Measurements from ENCODE around the gene TYW1. TPM values are rescaled to one million over a fixed set of nuclear protein-coding genes. Genes with fewer than 3 reads are reported as not detected.
"Not testable (repeated sequence)": the region's sequence is repeated elsewhere in the genome, so short reads cannot be mapped to it uniquely, and the experiment has no call there.

Gene TYW1
- total and polyA plus RNA-seq, 7 donors: 3.0 to 47.2 (median 14.3) TPM

DNA sequence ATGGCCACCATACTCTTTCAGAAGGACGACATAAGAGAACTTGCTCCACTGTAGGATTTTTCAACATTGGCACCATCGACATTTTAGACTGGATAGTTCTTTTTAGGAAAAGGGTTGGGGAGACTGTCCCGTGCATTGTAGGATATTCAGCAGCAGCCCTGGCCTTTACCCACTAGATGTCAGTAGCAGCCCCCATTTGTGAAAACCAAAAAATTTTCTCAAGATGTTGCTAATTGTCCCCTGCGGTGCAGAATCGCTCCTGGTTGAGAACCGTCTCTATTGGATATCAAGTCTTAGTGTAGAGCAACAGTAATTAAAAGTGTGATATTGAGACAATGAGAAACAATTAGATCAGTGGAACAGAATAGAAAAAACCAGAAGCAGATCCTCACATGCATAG lies 180.1 kb downstream of the TYW1 start:
- TF ChIP-seq, protein P1, sequence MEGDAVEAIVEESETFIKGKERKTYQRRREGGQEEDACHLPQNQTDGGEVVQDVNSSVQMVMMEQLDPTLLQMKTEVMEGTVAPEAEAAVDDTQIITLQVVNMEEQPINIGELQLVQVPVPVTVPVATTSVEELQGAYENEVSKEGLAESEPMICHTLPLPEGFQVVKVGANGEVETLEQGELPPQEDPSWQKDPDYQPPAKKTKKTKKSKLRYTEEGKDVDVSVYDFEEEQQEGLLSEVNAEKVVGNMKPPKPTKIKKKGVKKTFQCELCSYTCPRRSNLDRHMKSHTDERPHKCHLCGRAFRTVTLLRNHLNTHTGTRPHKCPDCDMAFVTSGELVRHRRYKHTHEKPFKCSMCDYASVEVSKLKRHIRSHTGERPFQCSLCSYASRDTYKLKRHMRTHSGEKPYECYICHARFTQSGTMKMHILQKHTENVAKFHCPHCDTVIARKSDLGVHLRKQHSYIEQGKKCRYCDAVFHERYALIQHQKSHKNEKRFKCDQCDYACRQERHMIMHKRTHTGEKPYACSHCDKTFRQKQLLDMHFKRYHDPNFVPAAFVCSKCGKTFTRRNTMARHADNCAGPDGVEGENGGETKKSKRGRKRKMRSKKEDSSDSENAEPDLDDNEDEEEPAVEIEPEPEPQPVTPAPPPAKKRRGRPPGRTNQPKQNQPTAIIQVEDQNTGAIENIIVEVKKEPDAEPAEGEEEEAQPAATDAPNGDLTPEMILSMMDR (IDR thresholded peaks at IDR 0.05): peak in 1 of 4 experiments; percentile 37
- DNase-seq; intact Hi-C loops (cut with DNase I); H3K4me3 ChIP-seq; H3K9me3 ChIP-seq; H3K27ac ChIP-seq; H3K27me3 ChIP-seq; H3K36me3 ChIP-seq; H3K4me1 ChIP-seq: not testable (repeated sequence)
- WGBS, 2 donors: 42 to 78% methylated on average over 6 of the region's 6 CpGs

DNA sequence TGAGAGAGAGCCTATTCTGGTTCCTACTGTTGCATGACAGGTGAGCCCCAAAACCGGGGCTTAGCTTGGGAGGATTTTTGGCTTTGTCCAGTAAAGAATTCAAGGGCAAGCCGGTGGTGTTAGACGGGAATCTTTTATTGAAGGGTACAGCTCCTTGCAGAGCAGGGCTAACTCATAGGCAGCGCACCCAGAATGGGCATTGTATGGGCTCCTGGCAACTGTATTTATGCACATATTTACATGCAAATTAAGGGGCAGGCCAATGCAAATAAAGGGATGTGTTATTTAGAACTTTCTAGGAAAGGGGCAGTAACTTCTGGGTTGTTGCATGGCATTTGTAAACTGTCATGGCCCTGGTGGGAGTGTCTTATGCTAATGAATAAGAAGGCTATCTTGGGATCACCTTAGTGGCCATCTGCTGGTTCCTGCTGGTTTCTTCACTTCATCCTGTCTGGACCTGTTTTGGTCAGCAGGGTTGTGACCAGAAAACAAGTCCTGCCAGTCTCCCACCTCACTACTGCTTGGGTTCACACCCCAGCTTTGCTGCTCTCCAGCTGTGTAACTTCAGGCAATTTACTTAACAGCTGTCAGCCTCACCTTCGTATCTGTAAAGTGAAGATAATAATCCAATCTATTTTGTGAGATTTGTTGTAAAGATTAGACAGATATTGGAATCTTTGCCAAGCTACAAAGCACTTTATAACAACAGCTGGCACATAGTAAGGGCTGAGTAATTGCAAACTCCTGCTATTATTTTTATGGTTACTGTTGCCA lies 182.5 kb downstream of the TYW1 start:
- DNase-seq; H3K36me3 ChIP-seq; H3K27ac ChIP-seq; H3K27me3 ChIP-seq; intact Hi-C loops (cut with DNase I); H3K9me3 ChIP-seq; H3K4me1 ChIP-seq; H3K4me3 ChIP-seq: not testable (repeated sequence)
- 60 to 81% methylated on average over 5 of the region's 5 CpGs for WGBS, 2 donors

DNA sequence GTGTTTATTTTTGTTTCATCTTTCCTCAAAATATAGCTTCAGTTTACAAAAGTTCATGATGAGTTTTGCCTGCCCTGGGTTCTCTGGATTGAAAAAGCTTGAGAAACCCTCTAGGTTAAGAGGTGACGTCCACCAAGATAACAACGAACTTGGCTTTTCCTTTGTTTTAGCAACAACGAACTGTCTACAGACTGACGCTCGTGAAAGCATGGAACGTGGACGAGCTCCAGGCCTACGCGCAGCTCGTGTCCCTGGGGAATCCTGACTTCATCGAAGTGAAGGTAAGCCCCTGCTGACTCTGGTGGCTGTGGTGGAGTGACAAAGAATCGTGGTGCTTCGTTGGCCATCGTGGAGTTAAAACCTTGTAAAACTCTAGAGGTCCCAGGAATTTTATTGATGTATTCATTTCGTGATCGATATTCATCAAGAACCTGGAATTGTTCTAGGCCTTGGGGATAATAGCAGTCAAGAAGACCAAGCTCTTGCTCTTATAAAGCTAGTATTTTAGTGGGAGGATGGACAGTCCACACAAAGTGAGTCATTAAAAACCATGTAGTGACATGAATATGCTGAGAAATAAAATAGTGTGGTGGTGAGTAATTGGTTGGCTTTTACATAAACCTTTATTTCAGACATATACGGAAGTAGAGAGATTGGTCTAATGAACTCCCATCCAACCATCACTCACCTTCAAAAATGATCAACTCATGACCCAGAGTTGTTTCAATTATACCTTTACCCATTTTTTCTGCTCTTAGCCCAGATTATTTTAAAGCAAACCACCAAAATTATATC lies 186.5 kb downstream of the TYW1 start:
- H3K4me1 ChIP-seq; DNase-seq; H3K27ac ChIP-seq; H3K27me3 ChIP-seq; intact Hi-C loops (cut with DNase I); H3K36me3 ChIP-seq; H3K9me3 ChIP-seq; H3K4me3 ChIP-seq: not testable (repeated sequence)
- WGBS, 2 donors: 95 to 97% methylated on average over 15 of the region's 17 CpGs

DNA sequence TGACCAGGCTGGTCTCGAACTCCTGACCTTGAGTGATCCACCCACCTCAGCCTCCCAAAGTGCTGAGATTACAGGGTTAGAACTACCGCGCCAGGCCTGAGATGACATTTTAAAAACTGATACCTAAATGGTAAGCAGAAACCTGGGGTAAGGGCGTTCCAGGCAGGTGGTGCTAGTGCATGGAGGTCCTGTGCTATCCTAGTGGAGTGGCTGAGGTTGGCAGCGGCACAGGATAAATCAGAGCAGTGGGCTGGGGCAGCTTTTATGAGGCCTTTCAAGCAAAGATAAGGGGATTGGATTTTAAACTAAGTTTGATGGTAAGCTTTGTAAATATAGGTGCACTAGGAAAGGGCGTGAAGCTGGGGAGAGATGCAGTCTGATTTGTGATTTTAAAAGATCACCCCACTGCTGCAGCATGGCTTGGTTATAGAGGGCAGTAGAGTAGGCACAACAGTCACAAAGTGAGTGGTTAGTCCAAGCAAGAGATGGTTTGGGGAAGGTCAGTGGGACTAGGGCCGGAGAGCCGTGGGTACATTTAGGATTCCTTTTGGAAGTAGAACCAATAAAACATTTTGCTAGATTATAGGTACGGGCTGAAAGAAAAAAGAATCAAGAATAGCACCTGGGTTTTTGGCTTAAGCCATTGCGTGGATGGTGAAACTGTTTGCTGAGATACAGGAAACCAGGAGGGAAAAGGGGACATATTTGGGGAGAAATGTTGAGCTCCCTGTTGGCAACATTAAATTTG lies 188.5 kb downstream of the TYW1 start:
- peak overlapping the region in 3 of 4 donors; percentile 14 to 59 (median 50) for H3K27ac ChIP-seq
- H3K36me3 ChIP-seq; DNase-seq; H3K9me3 ChIP-seq; H3K4me1 ChIP-seq; H3K4me3 ChIP-seq; intact Hi-C loops (cut with DNase I); H3K27me3 ChIP-seq: not testable (repeated sequence)
- 94 to 95% methylated on average over 9 of the region's 10 CpGs for WGBS, 2 donors

DNA sequence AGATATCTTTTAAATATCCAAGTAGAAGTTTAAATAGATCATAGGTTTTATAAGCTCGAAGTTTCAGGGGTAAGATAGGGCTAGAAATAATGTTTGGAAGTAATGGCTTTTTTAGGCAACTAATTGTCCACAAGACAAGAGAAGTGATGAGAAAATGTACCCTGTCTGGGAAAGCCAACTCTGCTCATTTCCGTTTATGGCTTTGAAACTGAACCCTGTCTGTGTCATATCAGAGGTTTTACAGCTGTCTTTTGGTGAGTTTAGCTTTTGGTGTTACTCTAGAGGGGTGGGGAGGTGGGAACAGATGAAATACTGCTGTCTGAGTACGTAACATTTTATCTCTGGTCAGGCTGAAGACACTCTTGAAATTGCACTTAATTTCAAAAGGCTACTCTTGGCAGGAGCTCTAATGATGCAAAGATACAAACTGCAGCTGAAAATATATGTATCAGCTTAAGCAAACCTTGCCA lies 189.1 kb downstream of the TYW1 start:
- H3K4me3 ChIP-seq; intact Hi-C loops (cut with DNase I); DNase-seq; H3K9me3 ChIP-seq; H3K4me1 ChIP-seq; H3K27me3 ChIP-seq; H3K36me3 ChIP-seq: not testable (repeated sequence)
- peak overlapping the region in 3 of 4 donors; percentile 14 to 59 (median 50) for H3K27ac ChIP-seq
- WGBS, 2 donors: 64 to 70% methylated on average over 2 of the region's 3 CpGs

DNA sequence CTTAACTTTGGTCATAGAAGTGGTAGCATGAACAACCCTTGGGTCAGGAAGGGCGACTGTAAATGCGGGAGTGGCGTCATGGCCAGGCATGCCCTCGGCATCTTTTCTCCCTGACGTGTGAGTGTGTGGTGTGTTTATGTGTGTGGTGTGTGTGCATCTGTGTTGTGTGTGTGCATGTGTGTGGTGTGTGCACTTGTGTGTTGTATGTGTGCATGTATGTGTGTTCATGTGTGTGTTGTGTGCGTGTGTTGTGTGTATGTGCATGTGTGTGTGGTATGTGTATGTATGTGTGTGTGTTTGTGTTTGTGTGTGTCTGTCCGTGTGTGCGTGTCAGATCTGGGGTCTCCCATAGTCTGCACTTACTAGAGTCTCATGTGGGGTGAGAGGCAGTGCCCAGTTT lies 192.5 kb downstream of the TYW1 start:
- intact Hi-C loops (cut with DNase I); H3K4me3 ChIP-seq; H3K27ac ChIP-seq; H3K9me3 ChIP-seq; H3K36me3 ChIP-seq; H3K4me1 ChIP-seq; DNase-seq; H3K27me3 ChIP-seq: not testable (repeated sequence)
- whole genome bisulfite sequencing, 2 donors: 88 to 96% methylated on average over 8 of the region's 8 CpGs

DNA sequence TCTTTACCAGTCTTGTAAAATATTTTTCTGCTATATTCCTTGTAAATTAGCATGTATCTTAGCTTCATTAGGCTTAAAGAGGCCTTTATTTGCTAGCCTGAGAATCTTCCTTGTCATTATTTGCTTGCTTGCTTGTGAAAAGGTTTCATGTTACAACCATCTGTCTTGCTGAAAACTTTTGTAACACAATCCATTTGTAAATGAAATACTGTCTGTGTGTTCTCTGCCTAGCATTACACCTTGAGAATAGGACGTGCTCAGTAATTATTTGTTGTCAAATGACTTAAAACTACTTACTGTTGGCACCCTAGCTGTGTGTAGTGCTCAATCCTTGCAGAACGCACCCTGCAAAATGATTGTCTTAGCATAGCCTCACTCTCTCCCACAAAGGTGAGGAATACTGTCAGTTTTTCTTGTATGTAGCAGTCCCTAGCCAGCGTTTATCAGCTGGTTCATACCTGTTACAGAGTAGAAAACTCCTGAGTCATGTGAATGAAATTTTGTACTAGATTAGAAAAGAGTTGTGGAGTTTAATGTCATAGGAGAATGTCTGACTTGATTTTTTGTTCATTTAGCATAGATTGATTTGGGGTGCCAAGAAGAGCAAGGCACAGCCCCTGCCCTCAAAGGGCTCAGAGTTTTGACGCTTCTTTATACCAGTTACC lies 193.3 kb downstream of the TYW1 start:
- H3K9me3 ChIP-seq; DNase-seq; H3K27me3 ChIP-seq; intact Hi-C loops (cut with DNase I); H3K36me3 ChIP-seq; H3K4me3 ChIP-seq; H3K27ac ChIP-seq; H3K4me1 ChIP-seq: not testable (repeated sequence)
- WGBS, 2 donors: 87 to 88% methylated on average over 4 of the region's 4 CpGs

DNA sequence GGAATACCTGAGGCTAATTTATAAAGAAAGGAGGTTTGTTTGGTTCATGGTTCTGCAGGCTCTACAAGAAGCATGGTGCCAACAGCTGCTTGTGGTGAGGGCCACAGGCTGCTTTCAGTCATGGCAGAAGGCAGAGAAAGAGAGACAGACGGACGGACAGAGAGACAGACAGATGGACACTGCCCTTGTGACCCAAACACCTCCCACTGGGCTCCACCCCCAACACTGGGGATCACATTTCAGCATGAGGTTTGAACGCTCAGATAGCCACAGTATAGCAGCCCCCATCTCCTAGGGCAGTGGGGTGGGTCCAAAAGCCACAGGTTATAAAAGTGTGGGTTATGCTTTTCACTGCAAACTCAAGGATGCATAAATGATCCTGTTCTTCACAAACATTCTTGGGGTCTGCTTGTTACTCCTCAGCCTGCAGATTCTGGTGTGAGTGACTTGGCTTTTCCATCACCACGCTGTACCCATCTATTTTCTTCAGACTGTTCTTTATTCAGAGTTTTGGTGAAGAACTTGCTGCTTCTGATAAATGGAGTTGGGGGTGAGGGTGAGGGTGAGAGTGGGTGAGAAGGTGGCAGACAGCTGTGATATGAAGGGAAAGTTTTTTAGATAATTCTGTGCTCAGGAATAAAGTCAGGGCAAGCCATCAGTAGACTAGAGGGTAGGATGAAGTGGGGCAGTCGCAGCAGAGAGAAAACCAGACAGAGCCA lies 194.5 kb downstream of the TYW1 start:
- DNase-seq; intact Hi-C loops (cut with DNase I); H3K4me1 ChIP-seq; H3K27ac ChIP-seq; H3K4me3 ChIP-seq; H3K9me3 ChIP-seq; H3K36me3 ChIP-seq; H3K27me3 ChIP-seq: not testable (repeated sequence)
- WGBS, 2 donors: 92 to 95% methylated on average over 4 of the region's 5 CpGs

DNA sequence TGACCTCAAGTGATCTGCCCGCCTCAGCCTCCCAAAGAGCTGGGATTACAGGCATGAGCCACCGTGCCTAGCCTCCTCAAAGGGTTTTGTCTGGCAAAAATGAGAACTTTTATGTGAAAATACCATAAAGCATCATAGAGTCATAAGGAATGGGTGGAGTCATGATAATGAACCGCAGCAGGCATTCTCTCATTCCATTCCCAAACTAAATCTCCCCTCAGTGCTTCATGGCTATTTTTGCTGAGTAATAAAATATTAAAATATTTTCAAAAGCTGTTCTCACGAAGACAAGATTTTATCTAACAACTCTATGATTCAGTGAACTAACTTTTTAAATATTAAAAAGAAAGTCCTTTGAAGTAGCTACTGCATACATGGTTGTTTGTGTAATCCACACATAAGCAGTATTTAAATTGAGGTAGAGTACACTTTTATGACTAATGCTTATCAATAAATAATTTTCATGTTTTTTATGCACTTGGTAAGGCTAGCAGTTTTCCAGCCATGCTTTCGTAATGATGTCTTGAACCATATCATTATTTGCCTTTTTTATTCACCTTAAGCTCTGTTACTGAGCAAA lies 195.6 kb downstream of the TYW1 start:
- H3K36me3 ChIP-seq; DNase-seq; H3K4me1 ChIP-seq; H3K27ac ChIP-seq; intact Hi-C loops (cut with DNase I); H3K9me3 ChIP-seq; H3K27me3 ChIP-seq; H3K4me3 ChIP-seq: not testable (repeated sequence)
- 85 to 90% methylated on average over 5 of the region's 5 CpGs for WGBS, 2 donors

DNA sequence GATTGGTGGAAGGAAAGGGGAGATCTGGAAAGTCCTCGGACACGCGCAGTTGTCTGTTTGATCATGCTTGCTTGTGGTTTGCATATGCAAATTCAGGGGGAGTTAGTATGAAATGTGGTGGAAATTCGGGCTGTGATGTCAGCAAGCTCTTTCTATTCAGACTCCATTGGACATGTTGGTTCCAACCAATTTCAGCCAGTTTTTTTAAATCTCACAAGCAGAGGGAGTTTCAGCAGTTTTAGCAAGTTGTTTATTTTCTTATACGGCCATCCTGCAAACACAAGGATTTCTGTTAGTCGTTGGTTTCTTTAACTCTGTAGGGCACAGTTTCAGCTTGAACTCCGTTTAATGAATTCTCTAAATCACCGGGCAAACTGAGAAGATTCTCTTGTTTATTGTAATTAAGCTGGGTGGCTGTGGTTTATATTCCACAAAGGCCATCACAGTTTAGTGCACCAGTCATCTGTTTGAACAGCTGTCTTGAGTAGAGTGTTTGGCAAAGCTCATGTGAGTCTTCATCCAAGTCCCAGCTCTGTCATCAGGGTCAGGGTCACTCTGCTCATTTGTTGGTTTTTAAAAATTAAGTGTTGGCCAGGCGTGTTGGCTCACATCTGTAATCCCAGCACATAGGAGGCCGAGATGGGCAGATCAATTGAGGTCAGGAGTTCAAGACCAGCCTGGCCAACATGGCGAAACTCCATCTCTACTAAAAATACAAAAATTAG lies 196.4 kb downstream of the TYW1 start:
- DNase-seq, H3K9me3 ChIP-seq: not testable (repeated sequence)
- 43 to 68% methylated on average over 11 of the region's 11 CpGs for WGBS, 2 donors

More for the DNA sequence above, 196.4 kb downstream of the TYW1 start:
- H3K36me3 ChIP-seq; intact Hi-C loops (cut with DNase I); H3K4me1 ChIP-seq; H3K27ac ChIP-seq; H3K27me3 ChIP-seq; H3K4me3 ChIP-seq: not testable (repeated sequence)
